GM12878 (cell line): ENCODE results near the gene PCDHGA5. TPM values are rescaled to one million over a fixed set of nuclear protein-coding genes. Genes with fewer than 3 reads are reported as not detected.

Experiments used
- ATAC-seq: fragments of 200-7000 bp; cut with Tn5 transposase; 3 replicates; pipeline ENCODE4 v1.9.1; 2020; ENCODE audit warnings: mild to moderate bottlenecking, moderate library complexity
- BruUV-seq: library from RNA; stranded (reverse); fragments of 400-500 nt; replicated peaks from 2 replicates; lab custom pipeline; 2021; lab: Mats Ljungman, UMichigan
- CTCF ChIA-PET: fragments of 300-600 bp; sonication (Branson Sonifier 250); formaldehyde crosslinking; extraction: SDS; loops from one replicate; lab custom pipeline; 2021; ENCODE audit warnings: inconsistent platforms; lab: Yijun Ruan, JAX
- POLR2A ChIA-PET: fragments of 350-600 bp; formaldehyde crosslinking; extraction: SDS; loops from one replicate; lab custom pipeline; 2021; ENCODE audit warnings: inconsistent platforms; lab: Charles Lee
- RAD21 ChIA-PET: fragments of 300-600 bp; sonication (Branson Sonifier 250); formaldehyde crosslinking; loops from one replicate; lab custom pipeline; 2023; ENCODE audit warnings: antibody characterized with exemption; ENCODE audit not compliant: unreplicated experiment; lab: Charles Lee
- SMC1A ChIA-PET: fragments of 300-600 bp; sonication (Branson Sonifier 250); formaldehyde crosslinking; loops from one replicate; lab custom pipeline; 2023; ENCODE audit not compliant: unreplicated experiment, uncharacterized antibody; lab: Charles Lee
- DNase-seq: peaks from one replicate; pipeline ENCODE4 v3.0.0-alpha.2; 2011; ENCODE audit warnings: low read depth, low spot score
- FAIRE-seq: peaks from 3 replicates; lab custom pipeline; 2011; peaks lifted over from hg19 to GRCh38; lab: Jason Lieb, UNC
- H2AFZ ChIP-seq: 2 replicates; pipeline ENCODE4 v1.6.0; 2011; ENCODE audit warnings: low read depth, low read length, control low read depth; ENCODE audit not compliant: control insufficient read depth
- H3K27ac ChIP-seq: 2 replicates; pipeline ENCODE4 v1.5.1; 2011; ENCODE audit warnings: control low read depth; ENCODE audit not compliant: control insufficient read depth, insufficient read depth
- H3K27me3 ChIP-seq, 2 experiments: replicated peaks in 1 of 2; 2 replicates each; pipeline versions ENCODE4 v1.6.0 to v1.6.1; 2011; ENCODE audit warnings: low read length in 1 of 2; ENCODE audit not compliant: control insufficient read depth in 2 of 2, insufficient read depth in 2 of 2
- H3K36me3 ChIP-seq, 2 experiments: 2 replicates each; pipeline ENCODE4 v1.5.1; 2011; ENCODE audit warnings: low read length in 1 of 2; ENCODE audit not compliant: control insufficient read depth in 2 of 2, insufficient read depth in 2 of 2
- H3K4me1 ChIP-seq: 2 replicates; pipeline ENCODE4 v1.6.1; 2011; ENCODE audit warnings: mild to moderate bottlenecking, low read length, moderate library complexity, mixed read lengths; ENCODE audit not compliant: control insufficient read depth, insufficient read depth
- H3K4me2 ChIP-seq: 2 replicates; pipeline ENCODE4 v1.6.0; 2011; ENCODE audit warnings: control low read depth; ENCODE audit not compliant: control insufficient read depth, insufficient read depth
- H3K4me3 ChIP-seq: fragments of 200-600 bp; sonication (generic); 2 replicates; pipeline ENCODE4 v1.5.1; 2016
- H3K79me2 ChIP-seq: 2 replicates; pipeline ENCODE4 v1.6.0; 2011; ENCODE audit warnings: low read length; ENCODE audit not compliant: control insufficient read depth, insufficient read depth
- H3K9ac ChIP-seq: 2 replicates; pipeline ENCODE4 v1.8.0; 2011; ENCODE audit warnings: low read length, control low read depth, mixed read lengths; ENCODE audit not compliant: control insufficient read depth, insufficient read depth
- H3K9me3 ChIP-seq: replicated peaks from 3 replicates; pipeline ENCODE4 v1.5.1; 2011; ENCODE audit warnings: mild to moderate bottlenecking, low read length; ENCODE audit not compliant: control insufficient read depth, insufficient read depth
- H4K20me1 ChIP-seq: 2 replicates; pipeline ENCODE4 v1.6.0; 2011; ENCODE audit not compliant: control insufficient read depth, insufficient read depth
- BCL11A ChIP-seq: IDR thresholded peaks from 2 replicates; pipeline ENCODE4 v1.6.1; 2011; ENCODE audit warnings: low read depth, low read length
- HSF1 ChIP-seq: fragments of 150-350 bp; IDR thresholded peaks from 2 replicates; pipeline ENCODE4 v1.6.1; 2014; ENCODE audit warnings: mild to moderate bottlenecking, low read depth, low read length
- MEF2B ChIP-seq: fragments of 450-650 bp; IDR thresholded peaks from 2 replicates; pipeline ENCODE4 v1.6.1; 2018; ENCODE audit warnings: mild to moderate bottlenecking, moderate library complexity; ENCODE audit not compliant: partially characterized antibody, poor library complexity, severe bottlenecking
- RBBP5 ChIP-seq: fragments of 200-600 bp; sonication (generic); conservative IDR thresholded peaks from 2 replicates; pipeline ENCODE4 v1.6.1; 2016
- YBX1 ChIP-seq: fragments of 450-650 bp; IDR thresholded peaks from 2 replicates; pipeline ENCODE4 v1.6.1; 2016; ENCODE audit warnings: antibody characterized with exemption
- ZBTB33 ChIP-seq: fragments of 450-650 bp; IDR thresholded peaks from 2 replicates; pipeline ENCODE4 v1.6.1; 2017; ENCODE audit warnings: mild to moderate bottlenecking
- ZBTB4 ChIP-seq: fragments of 450-650 bp; formaldehyde crosslinking; IDR thresholded peaks from 2 replicates; pipeline ENCODE4 v1.4.0; 2022; ENCODE audit warnings: mild to moderate bottlenecking, moderate library complexity
- ZNF274 ChIP-seq: IDR thresholded peaks from one replicate; pipeline ENCODE4 v1.8.0; 2011; ENCODE audit not compliant: insufficient read length, insufficient read depth
- ZNF622 ChIP-seq: fragments of 450-650 bp; IDR thresholded peaks from 2 replicates; pipeline ENCODE4 v1.6.1; 2017; ENCODE audit warnings: mild to moderate bottlenecking, inconsistent platforms
- ZNF687 ChIP-seq: fragments of 450-650 bp; IDR thresholded peaks from 2 replicates; pipeline ENCODE4 v1.6.1; 2017; ENCODE audit warnings: mild to moderate bottlenecking, moderate library complexity
- whole genome bisulfite sequencing: methylation state at CpG from one replicate; pipeline ENCODE4 v1.1.6; 2016; ENCODE audit warnings: low lambda C conversion rate; ENCODE audit not compliant: insufficient replicate concordance, insufficient coverage; ENCODE audit errors: missing lambda C conversion rate; 5-methylcytosine and 5-hydroxymethylcytosine counted together
- in situ Hi-C: fragments of 300-500 bp; cut with MboI; formaldehyde crosslinking; loops from 9 replicates; pipeline ENCODE4 v1.14.3; 2018; ENCODE audit warnings: mixed read lengths
- intact Hi-C: fragments of 100-400 bp; cut with micrococcal nuclease; formaldehyde crosslinking; loops from one replicate; pipeline ENCODE4 v1.14.2; 2022; ENCODE audit not compliant: unreplicated experiment
- polyA plus RNA-seq, 11 experiments: library from polyadenylated mRNA; depleted of rRNA in 4 of 11; unstranded in 6 of 11; stranded (reverse) in 5 of 11; fragments of >200 nt; fragmentation: Nextera tagmentation in 4 of 11; fragmentation: Illumina TruSeq in 1 of 11; extraction: Ambion mirVana in 4 of 11; extraction: Trizol in 1 of 11; gene quantifications; 1 replicate in 1 of 11; 2 replicates in 10 of 11; pipeline versions ENCODE4 v1.2.1 to v1.2.3, GENCODE V29; 2011 to 2016; ENCODE audit warnings: inconsistent platforms in 2 of 11, missing spikeins in 2 of 11, low read depth in 1 of 11
- total RNA-seq, 4 experiments: library from RNA; depleted of rRNA in 3 of 4; stranded (reverse); fragments of >200 nt in 3 of 4; fragmentation: Illumina TruSeq in 1 of 4; extraction: Trizol in 1 of 4; gene quantifications; 2 replicates each; pipeline versions ENCODE4 v1.2.1 to v1.2.3, GENCODE V29; 2013 to 2021
- TF ChIP-seq, protein P1 (sequence below), 3 experiments: IDR thresholded peaks in 2 of 3; conservative IDR thresholded peaks in 1 of 3; 2 replicates each; pipeline ENCODE4 v1.5.1; 2011; ENCODE audit warnings: low read depth in 3 of 3, low read length in 3 of 3, mild to moderate bottlenecking in 3 of 3, control low read depth in 2 of 3, moderate library complexity in 2 of 3, inconsistent platforms in 1 of 3, mixed read lengths in 1 of 3; ENCODE audit not compliant: control insufficient read depth in 2 of 3, insufficient read depth in 1 of 3; ENCODE audit errors: extremely low read depth in 1 of 3

Gene PCDHGA5
- total and polyA plus RNA-seq, 10 of the 15 experiments (the other 5 are each of a cell fraction or from before 2014, with no cell fraction given), result 0.10 to 0.23 (median 0.16) TPM; not detected in 4

GRCh38 chr5:141322261-141322660 is 41.7 kb upstream of the PCDHGA5 start:
- Histone ChIP-seq H2AFZ (no peak overlapping the region), H3K4me1 (no peaks in the 10 kb centered on the region), H3K9me3 (peaks cover 24% of the 10 kb centered on the region), H3K36me3 (0 out of 4 replicates have a peak, but pooled peaks cover 0 to 4% of the 10 kb centered on the region in 2 experiments), H3K4me3 (no peak overlapping the region), H3K27me3 (no peaks in the 10 kb centered on the region), H3K79me2 (peaks cover 23% of the 10 kb centered on the region), H4K20me1 (no peaks in the 10 kb centered on the region), H3K4me2 (no peak overlapping the region), H3K27ac (no peak overlapping the region), H3K9ac (no peak overlapping the region)
- POLR2A ChIA-PET, result no interaction called here
- RAD21 ChIA-PET, result no interaction called here
- CTCF ChIA-PET, result interaction anchor here (0.8 to 1.5 kb wide), 2 partner anchors 17 to 91 kb away, joined by 5 to 7 read pairs; partner anchors contain the start of genes PCDHGA10 and PCDHGA2
- intact Hi-C loops, result no loop called here
- no peak for ATAC-seq
- 25% methylated on average over 3 of the region's 3 CpGs for WGBS
- SMC1A ChIA-PET, result interaction anchor here (1.4 kb wide), 1 partner anchor 242 kb away, joined by 3 read pairs; no protein-coding TSS in a partner anchor
- FAIRE-seq, result no peak
- in situ Hi-C loops, result loop anchor here (10.0 kb wide), 1 partner anchor 243 kb away; no protein-coding TSS in a partner anchor
- no peak for DNase-seq
- BruUV-seq, result no TSS peak
- TF ChIP-seq, protein P1, sequence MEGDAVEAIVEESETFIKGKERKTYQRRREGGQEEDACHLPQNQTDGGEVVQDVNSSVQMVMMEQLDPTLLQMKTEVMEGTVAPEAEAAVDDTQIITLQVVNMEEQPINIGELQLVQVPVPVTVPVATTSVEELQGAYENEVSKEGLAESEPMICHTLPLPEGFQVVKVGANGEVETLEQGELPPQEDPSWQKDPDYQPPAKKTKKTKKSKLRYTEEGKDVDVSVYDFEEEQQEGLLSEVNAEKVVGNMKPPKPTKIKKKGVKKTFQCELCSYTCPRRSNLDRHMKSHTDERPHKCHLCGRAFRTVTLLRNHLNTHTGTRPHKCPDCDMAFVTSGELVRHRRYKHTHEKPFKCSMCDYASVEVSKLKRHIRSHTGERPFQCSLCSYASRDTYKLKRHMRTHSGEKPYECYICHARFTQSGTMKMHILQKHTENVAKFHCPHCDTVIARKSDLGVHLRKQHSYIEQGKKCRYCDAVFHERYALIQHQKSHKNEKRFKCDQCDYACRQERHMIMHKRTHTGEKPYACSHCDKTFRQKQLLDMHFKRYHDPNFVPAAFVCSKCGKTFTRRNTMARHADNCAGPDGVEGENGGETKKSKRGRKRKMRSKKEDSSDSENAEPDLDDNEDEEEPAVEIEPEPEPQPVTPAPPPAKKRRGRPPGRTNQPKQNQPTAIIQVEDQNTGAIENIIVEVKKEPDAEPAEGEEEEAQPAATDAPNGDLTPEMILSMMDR (IDR thresholded peaks at IDR 0.05 in 2 of 3, conservative IDR thresholded peaks at IDR 0.05 in 1 of 3; ENCODE audit: control insufficient read depth in 2 of 3, extremely low read depth in 1 of 3, insufficient read depth in 1 of 3, low read depth in 3 of 3, low read length in 3 of 3), result no peak
- TF ChIP-seq ZNF274 (no peak), YBX1 (no peak), HSF1 (no peak), ZNF687 (no peak), BCL11A (0 out of 2 replicates have a peak, but pooled peaks have one; percentile 9), ZBTB4 (CRISPR knock-in tag) (no peak), ZNF622 (no peak), MEF2B (no peak), ZBTB33 (no peak), RBBP5 (no peak)
